ENCODE measurements around the gene ALDH3B2.
"Not testable (repeated sequence)": the region's sequence is repeated elsewhere in the genome, so short reads cannot be mapped to it uniquely, and the experiment has no call there.

ALDH3B2 gene

GRCh38 chr11:67685641-67686332, 11.4 kb upstream of the ALDH3B2 start:
- DNase-seq (ENCODE audit: low spot score): not testable (repeated sequence)

GRCh38 chr11:67682126-67683034, 8.0 kb upstream of the ALDH3B2 start:
- not testable (repeated sequence) for DNase-seq (ENCODE audit: low spot score)

DNA sequence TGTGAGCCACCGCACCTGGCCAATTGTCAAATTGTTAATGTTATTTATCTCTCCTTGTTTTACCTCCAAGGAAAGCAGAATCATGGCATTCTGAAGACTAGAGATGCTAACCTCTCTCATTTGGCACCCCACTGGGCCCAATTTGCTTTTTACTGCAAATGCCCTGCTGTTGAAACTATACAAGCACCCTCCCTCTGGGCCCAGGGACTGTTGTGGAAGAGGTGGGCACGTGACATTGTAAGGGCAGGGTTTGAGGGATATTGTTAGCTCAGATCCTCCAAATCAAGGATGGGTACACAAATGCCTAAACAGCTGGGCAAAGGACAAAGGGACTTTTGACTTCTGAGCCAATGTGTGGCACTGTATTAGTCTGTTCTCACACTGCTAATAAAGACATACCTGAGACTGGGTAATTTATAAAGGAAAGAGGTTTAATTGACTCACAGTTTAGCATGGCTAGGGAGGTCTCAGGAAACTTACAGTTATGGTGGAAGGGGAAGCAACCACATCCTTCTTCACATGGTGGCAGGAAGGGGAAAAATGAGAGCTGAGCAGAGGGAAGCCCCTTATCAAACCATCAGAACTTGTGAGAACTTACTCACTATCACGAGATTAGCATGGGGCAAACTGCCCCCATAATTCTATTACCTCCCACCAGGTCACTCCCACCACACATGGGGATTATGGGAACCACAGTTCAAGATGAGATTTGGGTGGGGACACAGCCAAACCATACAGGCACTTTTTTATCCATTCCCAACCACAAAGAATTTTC, 6.5 kb upstream of the ALDH3B2 start:
- DNase-seq (ENCODE audit: low spot score): no peak

GRCh38 chr11:67675058-67675747, 780 bp upstream of the ALDH3B2 start:
- DNase-seq (ENCODE audit: low spot score): no peak

- no peak for DNase-seq (ENCODE audit: low spot score)
Measured at GRCh38 chr11:67673902-67674301, 521 bp downstream of the ALDH3B2 start.

GRCh38 chr11:67673358-67673757, 1.1 kb downstream of the ALDH3B2 start:
- DNase-seq (ENCODE audit: low spot score): no peak

DNA sequence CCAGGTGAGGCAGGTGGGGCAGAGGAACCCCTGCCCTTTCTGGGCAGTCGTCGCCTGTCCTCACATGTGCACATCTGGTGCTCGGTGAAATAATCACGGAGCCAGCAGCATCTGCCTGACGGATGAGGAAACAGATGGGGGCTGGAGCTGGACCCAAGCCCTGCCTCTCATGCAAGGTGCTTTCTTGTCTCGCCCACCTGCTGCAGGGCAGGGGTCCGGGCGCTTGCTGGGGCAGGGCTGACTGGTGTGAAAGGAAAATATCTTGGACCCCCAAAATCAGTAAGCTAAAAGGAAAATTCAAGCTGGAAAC, 3.3 kb downstream of the ALDH3B2 start:
- no peak for DNase-seq (ENCODE audit: low spot score)

GRCh38 chr11:67670316-67671210, 3.9 kb downstream of the ALDH3B2 start:
- DNase-seq (ENCODE audit: low spot score): no peak

DNA sequence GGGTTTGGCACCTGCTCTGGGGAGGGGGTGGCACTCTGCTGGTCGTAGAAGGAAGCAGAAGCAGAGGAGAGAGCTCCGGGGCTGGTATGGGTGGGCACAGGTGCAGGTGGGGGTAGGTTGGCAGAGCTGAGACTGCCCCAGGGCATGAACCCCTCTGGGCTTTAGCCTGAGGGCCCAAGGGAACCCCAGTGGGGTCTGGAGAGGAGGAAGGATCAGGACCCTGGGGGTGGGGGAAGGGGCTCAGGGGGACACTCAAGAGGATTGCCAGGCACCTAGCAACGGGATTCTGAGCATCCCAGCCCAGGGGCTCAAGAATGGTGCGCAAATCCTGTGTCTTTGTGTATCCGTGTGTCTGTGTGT, 6.3 kb downstream of the ALDH3B2 start:
- DNase-seq (ENCODE audit: low spot score): no peak

DNA sequence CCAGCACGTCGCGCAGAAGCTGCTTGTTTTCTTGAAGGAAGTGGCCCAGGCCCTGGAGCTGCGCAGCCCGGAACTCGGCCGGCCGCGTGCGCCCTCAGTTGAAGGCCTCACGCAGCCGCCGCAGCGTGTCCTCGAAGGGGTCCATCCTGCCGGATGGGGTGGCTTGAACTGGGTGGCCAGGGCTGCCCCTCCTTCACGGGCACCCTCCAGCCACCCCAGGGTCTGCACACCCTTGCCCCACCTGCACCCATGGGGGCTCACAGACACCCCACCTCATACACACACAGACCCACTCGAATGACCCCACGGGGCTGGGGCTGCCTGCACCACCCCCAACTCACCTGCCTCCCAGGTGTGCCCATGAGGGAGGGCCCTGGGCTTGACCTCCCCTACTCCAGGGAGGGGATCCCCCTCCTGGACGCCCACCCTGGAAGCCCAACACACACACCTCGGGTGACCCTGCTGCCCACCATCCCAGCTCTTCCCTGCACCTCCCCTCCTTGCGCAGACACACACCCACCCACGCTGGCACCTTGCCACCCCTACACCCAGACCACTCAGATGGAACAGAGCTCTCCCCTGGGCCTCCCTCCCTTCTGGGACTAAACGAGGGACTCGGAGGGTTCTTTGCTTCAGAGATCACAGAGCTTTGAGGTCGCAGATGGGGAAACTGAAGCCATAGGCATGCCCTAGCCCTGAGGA, 6.8 kb downstream of the ALDH3B2 start:
- DNase-seq (ENCODE audit: low spot score): no peak

- DNase-seq (ENCODE audit: low spot score): no peak
Measured at GRCh38 chr11:67666676-67667489, 7.5 kb downstream of the ALDH3B2 start.

- DNase-seq (ENCODE audit: low spot score): no peak
Measured at GRCh38 chr11:67666303-67666645, 8.1 kb downstream of the ALDH3B2 start.

GRCh38 chr11:67665541-67666302, 8.7 kb downstream of the ALDH3B2 start:
- no peak for DNase-seq (ENCODE audit: low spot score)

- no peak for DNase-seq (ENCODE audit: low spot score)
Measured at GRCh38 chr11:67664696-67665540, 9.5 kb downstream of the ALDH3B2 start.

DNA sequence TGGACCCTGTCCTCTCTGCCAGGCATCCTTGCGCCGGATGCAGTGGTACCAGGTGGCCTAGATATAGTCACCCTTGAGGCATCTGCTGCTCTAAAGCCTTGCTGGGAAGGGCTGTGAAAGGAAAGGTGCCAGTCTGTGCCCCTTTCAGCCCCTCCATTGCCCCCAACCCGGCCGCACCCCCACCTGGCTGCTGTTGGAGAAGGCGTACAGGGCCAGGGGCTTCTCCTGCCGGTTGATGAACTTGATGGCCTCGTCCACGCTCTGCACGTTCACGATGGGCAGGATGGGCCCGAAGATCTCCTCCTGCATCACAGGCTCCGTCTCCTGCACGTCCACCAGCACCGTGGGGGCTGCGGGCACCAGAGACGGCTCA, 10.2 kb downstream of the ALDH3B2 start:
- DNase-seq (ENCODE audit: low spot score): no peak

DNA sequence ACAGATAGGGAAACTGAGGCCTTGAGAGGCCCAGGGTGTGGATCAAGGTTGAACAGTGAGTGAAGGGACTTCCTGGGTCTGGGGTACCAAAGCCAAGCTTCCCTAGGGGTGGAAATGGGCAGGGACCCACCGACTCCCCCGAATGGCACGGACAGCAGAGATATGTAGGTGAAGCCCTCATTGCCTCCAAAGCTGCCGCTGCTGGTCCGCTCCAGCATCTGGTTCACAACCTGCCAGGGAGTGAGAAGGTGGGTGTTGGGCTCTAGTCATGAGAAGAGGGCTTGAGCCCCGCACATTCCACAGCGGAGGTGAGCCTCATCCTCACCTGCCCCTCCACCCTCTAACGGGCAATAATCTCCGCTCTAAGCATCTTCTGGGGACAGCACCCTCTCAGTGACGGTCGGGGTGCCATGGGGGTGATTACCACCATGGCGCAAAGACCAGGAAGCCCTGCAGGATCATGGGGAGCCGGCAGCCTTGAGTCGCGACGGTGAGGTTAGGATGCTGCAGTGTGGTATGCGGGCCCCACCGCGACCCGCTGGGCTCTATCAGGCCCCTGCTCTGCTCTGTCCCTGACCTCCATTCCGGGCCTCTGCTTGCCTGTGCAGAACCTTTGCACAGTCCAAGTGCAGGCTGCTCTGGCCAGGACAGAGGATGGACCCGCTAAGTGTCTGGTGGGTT, 10.8 kb downstream of the ALDH3B2 start:
- DNase-seq (ENCODE audit: low spot score): no peak

- no peak for DNase-seq (ENCODE audit: low spot score)
Measured at GRCh38 chr11:67662835-67663531, 11.4 kb downstream of the ALDH3B2 start.

Measured in putamen (tissue), 1 donor.